BJ (cell line): ENCODE results near the gene ARID3B. TPM values are rescaled to one million over a fixed set of nuclear protein-coding genes. Genes with fewer than 3 reads are reported as not detected.

ENCODE experiments used
- CTCF ChIA-PET: fragments of 350-600 bp; formaldehyde crosslinking; extraction: SDS; loops from one replicate; lab custom pipeline; 2021; ENCODE audit warnings: antibody characterized with exemption, inconsistent platforms; lab: Yijun Ruan, JAX
- POLR2A ChIA-PET: fragments of 300-600 bp; sonication (Branson Sonifier 250); formaldehyde crosslinking; extraction: SDS; loops from one replicate; lab custom pipeline; 2021; ENCODE audit warnings: antibody characterized with exemption; lab: Charles Lee
- DNase-seq: peaks from one replicate; pipeline ENCODE4 v3.0.0-alpha.2; 2011; ENCODE audit warnings: low read depth
- H3K27me3 ChIP-seq: 2 replicates; pipeline ENCODE4 v1.6.0; 2011; ENCODE audit warnings: low read length; ENCODE audit not compliant: control insufficient read depth, insufficient read depth
- H3K36me3 ChIP-seq: 2 replicates; pipeline ENCODE4 v1.5.1; 2011; ENCODE audit warnings: low read length; ENCODE audit not compliant: control insufficient read depth, insufficient read depth
- H3K4me3 ChIP-seq: 2 replicates; pipeline ENCODE4 v1.5.1; 2011; ENCODE audit warnings: low read depth, mild to moderate bottlenecking, control low read depth, low read length
- CTCF ChIP-seq: IDR thresholded peaks from 2 replicates; pipeline ENCODE4 v1.5.1; 2011; ENCODE audit warnings: low read depth, mild to moderate bottlenecking, control low read depth, inconsistent platforms, low read length, moderate library complexity; ENCODE audit not compliant: insufficient read depth
- polyA plus RNA-seq: library from polyadenylated mRNA; depleted of rRNA; stranded (reverse); fragments of >200 nt; gene quantifications from 2 replicates; pipeline ENCODE4 v1.2.3, GENCODE V29; 2011

The ARID3B gene
- polyA plus RNA-seq, 1 experiment: 1.5 TPM

DNA sequence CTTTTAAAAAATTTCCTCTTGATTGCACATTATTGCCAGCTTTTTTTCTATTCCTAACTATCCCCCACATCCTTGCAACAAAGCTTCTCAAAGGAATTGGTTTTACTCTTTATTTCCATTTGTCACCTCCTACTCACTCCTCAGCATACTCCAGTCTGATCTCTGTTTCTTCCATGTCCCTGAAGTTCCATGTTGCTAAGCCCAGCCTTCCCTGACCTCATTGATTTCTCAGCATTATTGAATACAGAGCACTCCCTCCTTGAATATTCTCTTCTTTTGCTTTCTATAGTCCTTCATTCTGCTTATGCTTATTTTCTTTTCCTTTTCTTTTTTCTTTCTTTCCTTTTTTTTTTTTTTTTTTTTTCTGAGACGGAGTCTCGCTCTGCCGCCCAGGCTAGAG, 10.7 kb downstream of the ARID3B start:
- Histone ChIP-seq H3K4me3 (no peak overlapping the region), H3K27me3 (no peaks in the 10 kb centered on the region), H3K36me3 (no peaks in the 10 kb centered on the region)
- ChIA-PET CTCF (interaction anchor here (1.2 kb wide), 1 partner anchor 12 kb away, joined by 3 read pairs; no protein-coding TSS in a partner anchor), POLR2A (no interaction called here)
- TF ChIP-seq CTCF: no peak
- DNase-seq: no peak

GRCh38 chr15:74552773-74553441, 11.9 kb downstream of the ARID3B start:
- CTCF ChIA-PET: interaction anchor here (1.2 kb wide), 1 partner anchor 11 kb away, joined by 3 read pairs; no protein-coding TSS in a partner anchor
- TF ChIP-seq CTCF: no peak

GRCh38 chr15:74555192-74555591, 14.2 kb downstream of the ARID3B start:
- no peaks in the 10 kb centered on the region for H3K27me3 ChIP-seq
- no peaks in the 10 kb centered on the region for H3K36me3 ChIP-seq
- H3K4me3 ChIP-seq: no peak overlapping the region
- no peak for TF ChIP-seq CTCF
- no peak for DNase-seq
- POLR2A ChIA-PET: no interaction called here
- CTCF ChIA-PET: no interaction called here

More at GRCh38 chr15:74552773-74553441, 11.9 kb downstream of the ARID3B start:
- Histone ChIP-seq H3K36me3 (no peaks in the 10 kb centered on the region), H3K27me3 (no peaks in the 10 kb centered on the region), H3K4me3 (no peak overlapping the region)
- no peak for DNase-seq
- POLR2A ChIA-PET: no interaction called here

DNA sequence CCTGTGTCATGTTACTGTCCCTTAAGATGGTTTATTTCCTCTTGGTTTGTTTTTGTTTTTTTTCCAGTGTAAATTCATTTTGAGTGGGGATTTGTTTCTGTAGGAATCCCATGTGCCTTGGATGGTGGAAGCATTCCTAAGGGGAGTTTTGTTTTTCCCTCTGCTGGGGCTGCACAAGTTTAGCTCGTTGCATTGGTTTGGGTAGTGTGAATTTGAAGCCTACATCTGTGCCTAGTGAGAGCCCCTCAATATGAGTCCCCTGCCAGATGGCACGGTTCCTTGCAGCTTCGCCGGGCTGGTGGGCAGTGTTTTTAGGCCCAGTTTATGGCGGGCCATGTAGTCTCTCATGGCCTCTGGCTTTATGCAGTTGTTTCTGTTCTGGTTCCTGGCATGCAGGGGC, 17.7 kb downstream of the ARID3B start:
- H3K4me3 ChIP-seq: no peak overlapping the region
- POLR2A ChIA-PET: no interaction called here
- TF ChIP-seq CTCF: no peak
- no peaks in the 10 kb centered on the region for H3K36me3 ChIP-seq
- H3K27me3 ChIP-seq: no peaks in the 10 kb centered on the region
- DNase-seq: no peak
- CTCF ChIA-PET: no interaction called here

- ChIA-PET CTCF (interaction anchor here (0.6 to 1.2 kb wide), 2 partner anchors 11 to 207 kb away, joined by 3 read pairs; no protein-coding TSS in a partner anchor), POLR2A (no interaction called here)
- Histone ChIP-seq H3K4me3 (no peak overlapping the region), H3K36me3 (no peaks in the 10 kb centered on the region), H3K27me3 (no peaks in the 10 kb centered on the region)
- DNase-seq: no peak
- no peak for TF ChIP-seq CTCF
Measured at GRCh38 chr15:74563442-74563841, 22.4 kb downstream of the ARID3B start.
